ENCODE data around the gene HDAC6.

The HDAC6 gene

GRCh38 chrX:48772602-48773001 is 29.3 kb upstream of the HDAC6 start:
- TF ChIP-seq CTCF (IDR thresholded peaks at IDR 0.05): no peak

GRCh38 chrX:48776818-48777439 is 24.9 kb upstream of the HDAC6 start:
- no peak for TF ChIP-seq CTCF (IDR thresholded peaks at IDR 0.05)

- no peak for TF ChIP-seq CTCF (IDR thresholded peaks at IDR 0.05)
Observed at GRCh38 chrX:48779399-48779798, 22.5 kb upstream of the HDAC6 start.

- no peak for TF ChIP-seq CTCF (IDR thresholded peaks at IDR 0.05)
Observed at GRCh38 chrX:48781705-48782104, 20.2 kb upstream of the HDAC6 start.

- no peak for TF ChIP-seq CTCF (IDR thresholded peaks at IDR 0.05)
Observed at GRCh38 chrX:48782216-48782615, 19.7 kb upstream of the HDAC6 start.

- TF ChIP-seq CTCF (IDR thresholded peaks at IDR 0.05): no peak
Observed at GRCh38 chrX:48782795-48783194, 19.1 kb upstream of the HDAC6 start.

- TF ChIP-seq CTCF (IDR thresholded peaks at IDR 0.05): no peak
Observed at GRCh38 chrX:48784726-48785125, 17.1 kb upstream of the HDAC6 start.

- TF ChIP-seq CTCF (IDR thresholded peaks at IDR 0.05): no peak
Observed at GRCh38 chrX:48785186-48785539, 16.7 kb upstream of the HDAC6 start.

All from LNCAP (cell line).